Mesenchymal stem cell (in vitro differentiated cells and primary cell): ENCODE data around the gene HSFX3.
A peak's percentile ranks its signal among the peaks of the same experiment; 100 is the strongest.

Experiments
- DNase-seq: peaks from one replicate; pipeline ENCODE4 v3.0.0-alpha.2; 2013
- H2AFZ ChIP-seq: one replicate; pipeline ENCODE4 v1.6.1; 2013; ENCODE audit warnings: low read depth, mild to moderate bottlenecking, control low read depth, inconsistent platforms, low read length, moderate library complexity
- H2AK5ac ChIP-seq: 2 replicates; pipeline ENCODE4 v1.6.1; 2013; ENCODE audit warnings: low read length, moderate library complexity, mild to moderate bottlenecking, inconsistent platforms; ENCODE audit not compliant: severe bottlenecking
- H2BK120ac ChIP-seq: one replicate; pipeline ENCODE4 v1.6.1; 2013; ENCODE audit warnings: low read depth, mild to moderate bottlenecking, inconsistent platforms, low read length, moderate library complexity
- H2BK12ac ChIP-seq, 2 experiments: one replicate each; pipeline ENCODE4 v1.6.1; 2013; ENCODE audit warnings: inconsistent platforms in 2 of 2, low read length in 2 of 2, mild to moderate bottlenecking in 2 of 2, moderate library complexity in 2 of 2, control low read depth in 1 of 2
- H2BK15ac ChIP-seq: one replicate; pipeline ENCODE4 v1.6.1; 2013; ENCODE audit warnings: mild to moderate bottlenecking, low read depth, inconsistent platforms; ENCODE audit not compliant: poor library complexity, severe bottlenecking
- H2BK5ac ChIP-seq: 2 replicates; pipeline ENCODE4 v1.6.1; 2013; ENCODE audit warnings: low read depth, mild to moderate bottlenecking, low read length, control low read depth, inconsistent platforms; ENCODE audit not compliant: poor library complexity, severe bottlenecking
- H3K14ac ChIP-seq, 2 experiments: one replicate each; pipeline ENCODE4 v1.6.1; 2013; ENCODE audit warnings: inconsistent platforms in 2 of 2, low read length in 2 of 2, control low read depth in 1 of 2, mild to moderate bottlenecking in 1 of 2, moderate library complexity in 1 of 2
- H3K18ac ChIP-seq, 2 experiments: one replicate each; pipeline ENCODE4 v1.6.1; 2013; ENCODE audit warnings: inconsistent platforms in 2 of 2, low read length in 2 of 2, control low read depth in 1 of 2, low read depth in 1 of 2, mild to moderate bottlenecking in 1 of 2
- H3K23ac ChIP-seq, 2 experiments: one replicate each; pipeline ENCODE4 v1.6.1; 2013; ENCODE audit warnings: inconsistent platforms in 2 of 2, low read length in 2 of 2, mild to moderate bottlenecking in 2 of 2, moderate library complexity in 2 of 2, control low read depth in 1 of 2
- H3K27ac ChIP-seq: 2 replicates; pipeline ENCODE4 v1.5.1; 2013; ENCODE audit warnings: mild to moderate bottlenecking, moderate library complexity, low read length, control low read depth, inconsistent platforms; ENCODE audit not compliant: poor library complexity, severe bottlenecking
- H3K27me3 ChIP-seq, 2 experiments: 2 replicates each; pipeline versions ENCODE4 v1.6.1 to v1.7.0; 2013; ENCODE audit warnings: low read length in 2 of 2, mild to moderate bottlenecking in 2 of 2, moderate library complexity in 2 of 2, control low read depth in 1 of 2, inconsistent platforms in 1 of 2; ENCODE audit not compliant: control insufficient read depth in 1 of 2, insufficient read depth in 1 of 2
- H3K36me3 ChIP-seq, 2 experiments: 2 replicates each; pipeline versions ENCODE4 v1.6.1 to v1.7.0; 2013; ENCODE audit warnings: low read length in 2 of 2, control low read depth in 1 of 2, inconsistent platforms in 1 of 2, low read depth in 1 of 2, mild to moderate bottlenecking in 1 of 2; ENCODE audit not compliant: insufficient read depth in 2 of 2, control insufficient read depth in 1 of 2
- H3K4ac ChIP-seq, 2 experiments: one replicate each; pipeline ENCODE4 v1.6.1; 2013; ENCODE audit warnings: inconsistent platforms in 2 of 2, low read length in 2 of 2, mild to moderate bottlenecking in 2 of 2, moderate library complexity in 2 of 2, control low read depth in 1 of 2, low read depth in 1 of 2
- H3K4me1 ChIP-seq: 2 replicates; pipeline ENCODE4 v1.6.1; 2013; ENCODE audit warnings: low read depth, low read length, control low read depth; ENCODE audit not compliant: control insufficient read depth, insufficient read depth
- H3K4me2 ChIP-seq: 2 replicates; pipeline ENCODE4 v1.6.1; 2013; ENCODE audit warnings: low read length, mild to moderate bottlenecking, inconsistent platforms; ENCODE audit not compliant: poor library complexity, severe bottlenecking
- H3K4me3 ChIP-seq, 2 experiments: 2 replicates each; pipeline versions ENCODE4 v1.5.1 to v1.7.0; 2013; ENCODE audit warnings: low read length in 2 of 2, mild to moderate bottlenecking in 2 of 2, control low read depth in 1 of 2, low read depth in 1 of 2; ENCODE audit not compliant: insufficient read depth in 1 of 2
- H3K79me1 ChIP-seq: replicated peaks from 2 replicates; pipeline ENCODE4 v1.6.1; 2013; ENCODE audit warnings: mild to moderate bottlenecking, control low read depth, low read length, inconsistent platforms; ENCODE audit not compliant: poor library complexity, severe bottlenecking
- H3K9ac ChIP-seq: 2 replicates; pipeline ENCODE4 v1.7.0; 2013; ENCODE audit warnings: mild to moderate bottlenecking, low read length, moderate library complexity
- H3K9me3 ChIP-seq: 2 replicates; pipeline ENCODE4 v1.7.0; 2013; ENCODE audit warnings: mild to moderate bottlenecking, low read length; ENCODE audit not compliant: control insufficient read depth
- H4K8ac ChIP-seq: one replicate; pipeline ENCODE4 v1.6.1; 2013; ENCODE audit warnings: inconsistent platforms, mild to moderate bottlenecking, low read length, moderate library complexity
- H4K91ac ChIP-seq: one replicate; pipeline ENCODE4 v1.6.1; 2013; ENCODE audit warnings: mild to moderate bottlenecking, low read length, inconsistent platforms
- WGBS: methylation state at CpG from one replicate; pipeline ENCODE4 v1.1.7; 2013; ENCODE audit warnings: mixed read lengths; 5-methylcytosine and 5-hydroxymethylcytosine counted together

Gene HSFX3

DNA sequence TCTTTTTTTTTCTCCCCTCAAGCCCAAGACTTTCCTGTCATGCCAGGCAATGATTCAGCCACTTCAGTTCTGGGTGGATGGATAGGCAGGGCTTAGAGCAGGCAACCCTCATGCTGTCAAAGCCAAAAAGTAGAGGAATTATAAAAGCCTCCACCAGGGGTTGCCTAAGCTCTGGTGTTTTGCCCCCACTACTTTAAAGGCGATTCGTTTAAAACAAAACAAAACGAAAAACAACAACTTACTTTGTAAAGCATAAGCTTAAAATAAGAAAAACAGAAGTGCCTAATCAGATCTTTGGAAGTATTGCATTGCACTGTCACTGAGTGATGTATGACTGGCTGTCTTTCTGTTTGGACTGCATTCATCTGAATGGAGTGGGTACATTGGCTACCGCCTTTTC is 39.3 kb downstream of the HSFX3 start:
- no peak overlapping the region for H2BK15ac ChIP-seq
- no peak overlapping the region for H3K14ac ChIP-seq
- no peak overlapping the region for H3K27ac ChIP-seq
- H3K36me3 ChIP-seq, result no peaks in the 10 kb centered on the region
- no peak overlapping the region for H3K4ac ChIP-seq
- H3K4me3 ChIP-seq, result no peak overlapping the region
- no peak overlapping the region for H4K91ac ChIP-seq
- no peak overlapping the region for H3K9ac ChIP-seq
- no peak overlapping the region for H2BK12ac ChIP-seq
- H2AK5ac ChIP-seq, result no peak overlapping the region
- H3K9me3 ChIP-seq, result no peaks in the 10 kb centered on the region
- H3K23ac ChIP-seq, result no peak overlapping the region
- H4K8ac ChIP-seq, result no peak overlapping the region
- no peak overlapping the region for H2BK120ac ChIP-seq
- peaks cover 1% of the 10 kb centered on the region for H3K4me1 ChIP-seq
- H3K18ac ChIP-seq, result no peak overlapping the region
- H2AFZ ChIP-seq, result no peak overlapping the region
- no peak overlapping the region for H3K4me2 ChIP-seq
- H2BK5ac ChIP-seq, result no peak overlapping the region
- peaks cover 0 to 47% of the 10 kb centered on the region in 2 experiments for H3K27me3 ChIP-seq
- no peaks in the 10 kb centered on the region for H3K79me1 ChIP-seq
- WGBS, result no CpG with 5 or more reads among the region's 4 CpGs
- DNase-seq, result peak; percentile 36

DNA sequence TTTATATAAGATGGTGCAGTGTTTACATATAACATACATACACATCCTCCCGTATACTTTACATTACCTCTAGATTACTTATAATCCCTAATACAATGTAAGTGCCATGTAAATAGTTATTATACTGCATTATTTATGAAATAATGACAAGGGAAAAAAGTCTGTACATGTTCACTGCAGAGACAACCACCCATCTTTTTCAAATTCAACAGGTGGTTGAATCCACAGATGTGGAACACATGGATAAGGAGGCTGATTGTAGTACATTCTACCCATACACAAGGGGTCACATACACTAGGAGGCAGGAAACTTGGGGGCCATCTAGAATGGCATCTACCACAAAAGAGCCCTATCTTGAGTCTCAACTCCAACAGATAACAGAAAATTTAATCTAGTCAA is 41.3 kb downstream of the HSFX3 start:
- H4K91ac ChIP-seq, result no peak overlapping the region
- no peak overlapping the region for H2BK120ac ChIP-seq

DNA sequence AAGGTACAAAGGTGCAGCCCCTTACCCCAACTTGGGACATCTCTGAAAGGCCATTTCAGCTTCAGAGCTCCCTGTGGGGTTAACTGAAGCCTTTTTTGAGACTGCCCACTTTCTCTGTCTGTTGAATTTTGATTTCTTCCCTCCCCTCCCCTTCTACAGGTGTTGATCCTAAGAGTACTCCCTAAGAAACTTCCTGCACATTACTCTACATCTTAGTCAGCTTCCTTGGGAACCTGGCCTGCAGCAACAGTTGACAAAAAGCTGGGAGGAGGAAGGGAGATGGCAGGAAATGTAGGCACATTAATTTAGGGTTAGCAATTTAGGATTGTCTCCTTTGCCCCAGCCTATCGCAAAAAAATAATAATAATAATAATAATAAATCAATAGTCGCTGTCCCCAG is 43.4 kb downstream of the HSFX3 start:
- no peak overlapping the region for H3K27ac ChIP-seq
- H3K4me2 ChIP-seq, result no peak overlapping the region
- H3K18ac ChIP-seq, result no peak overlapping the region
- no peak overlapping the region for H3K9ac ChIP-seq
- H3K79me1 ChIP-seq, result peaks cover 2% of the 10 kb centered on the region
- no peak overlapping the region for H3K4me3 ChIP-seq
- H4K91ac ChIP-seq, result no peak overlapping the region
- H2AFZ ChIP-seq, result no peak overlapping the region
- peaks cover 0 to 44% of the 10 kb centered on the region in 2 experiments for H3K27me3 ChIP-seq
- H4K8ac ChIP-seq, result no peak overlapping the region
- H3K4me1 ChIP-seq, result peaks cover 5% of the 10 kb centered on the region
- H2BK120ac ChIP-seq, result no peak overlapping the region
- no peak overlapping the region for H3K23ac ChIP-seq
- no peak overlapping the region for H3K14ac ChIP-seq
- H2BK12ac ChIP-seq, result no peak overlapping the region
- no peak overlapping the region for H3K4ac ChIP-seq
- no peaks in the 10 kb centered on the region for H3K9me3 ChIP-seq
- no peak for DNase-seq
- H2BK15ac ChIP-seq, result no peak overlapping the region
- peaks cover 11 to 13% of the 10 kb centered on the region in 2 experiments for H3K36me3 ChIP-seq
- no peak overlapping the region for H2BK5ac ChIP-seq
- H2AK5ac ChIP-seq, result no peak overlapping the region
- no CpG with 5 or more reads among the region's 2 CpGs for WGBS

More for the DNA sequence above, 41.3 kb downstream of the HSFX3 start:
- Histone ChIP-seq H3K79me1 (no peaks in the 10 kb centered on the region), H3K4ac (no peak overlapping the region), H2AK5ac (no peak overlapping the region), H3K27ac (no peak overlapping the region), H3K4me3 (no peak overlapping the region), H3K9ac (no peak overlapping the region), H3K4me1 (peaks cover 5% of the 10 kb centered on the region), H2BK12ac (no peak overlapping the region), H4K8ac (no peak overlapping the region), H3K4me2 (no peak overlapping the region), H2AFZ (no peak overlapping the region), H3K14ac (no peak overlapping the region), H3K36me3 (no peaks in the 10 kb centered on the region), H3K9me3 (no peaks in the 10 kb centered on the region), H3K23ac (no peak overlapping the region), H3K18ac (no peak overlapping the region), H2BK15ac (no peak overlapping the region), H3K27me3 (peaks cover 0 to 38% of the 10 kb centered on the region in 2 experiments), H2BK5ac (no peak overlapping the region)
- no peak for DNase-seq
- no CpG with 5 or more reads among the region's 1 CpG for WGBS

DNA sequence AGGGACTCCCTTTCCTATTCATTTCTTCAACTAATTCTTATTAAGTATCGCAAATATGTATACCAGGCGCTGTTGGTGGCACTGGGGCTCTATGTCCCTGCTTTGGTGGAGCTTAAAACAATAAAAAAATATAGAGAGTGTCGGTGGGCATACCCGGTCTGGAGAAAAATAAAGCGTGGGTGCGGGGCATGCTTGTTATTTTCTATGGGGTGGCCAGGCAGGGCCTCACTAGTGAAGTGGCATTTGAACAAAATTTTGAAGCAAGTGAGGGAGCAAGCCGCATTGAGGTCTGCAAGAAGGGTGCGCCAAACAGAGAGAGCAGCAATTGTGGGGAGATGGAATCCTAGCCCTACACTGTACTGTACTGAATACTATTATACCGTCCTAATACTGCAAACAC is 44.1 kb downstream of the HSFX3 start:
- Histone ChIP-seq H3K4me1 (peaks cover 4% of the 10 kb centered on the region), H3K18ac (no peak overlapping the region), H3K9me3 (no peaks in the 10 kb centered on the region), H2BK12ac (no peak overlapping the region), H2BK15ac (no peak overlapping the region), H3K79me1 (peaks cover 2% of the 10 kb centered on the region), H2AK5ac (no peak overlapping the region), H2AFZ (no peak overlapping the region), H3K27ac (no peak overlapping the region), H3K4ac (no peak overlapping the region), H3K4me2 (no peak overlapping the region), H4K91ac (no peak overlapping the region), H3K23ac (no peak overlapping the region), H4K8ac (no peak overlapping the region), H3K27me3 (peaks cover 0 to 41% of the 10 kb centered on the region in 2 experiments), H3K9ac (peak overlapping the region; percentile 96), H2BK5ac (no peak overlapping the region), H3K4me3 (peak overlapping the region in 1 of 2 experiments; percentile 42), H2BK120ac (no peak overlapping the region), H3K36me3 (peaks cover 14 to 20% of the 10 kb centered on the region in 2 experiments), H3K14ac (no peak overlapping the region)
- WGBS, result 94% methylated on average over 8 of the region's 9 CpGs
- no peak for DNase-seq
